ENCODE measurements around the gene CDH23.

The CDH23 gene

DNA sequence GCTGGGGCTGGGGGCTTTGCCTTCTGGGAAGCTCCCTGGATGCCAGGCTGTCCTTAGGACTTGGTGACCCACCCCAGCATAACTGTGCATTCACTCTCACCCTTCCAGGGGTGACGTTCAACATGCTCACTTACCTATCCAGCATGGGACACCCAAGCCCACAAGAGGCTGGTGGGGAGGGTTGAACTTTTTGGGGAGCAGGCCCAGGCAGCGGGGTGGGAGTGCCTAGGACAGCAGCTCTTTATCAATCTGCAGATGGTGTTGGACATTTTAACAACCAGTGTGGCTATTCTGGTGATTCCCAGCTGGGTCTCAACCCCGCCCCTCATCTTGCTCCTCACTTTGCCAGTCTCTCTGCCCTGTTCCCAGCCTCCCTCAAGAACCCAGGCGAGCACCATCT lies 86.4 kb downstream of the CDH23 start:
- in situ Hi-C loops (cut with HindIII; ENCODE audit: low sequenced_read_pairs), result no loop called here
- H3K4me3 ChIP-seq (ENCODE audit: low read depth, low read length), result no peak overlapping the region
- TF ChIP-seq, protein P1, sequence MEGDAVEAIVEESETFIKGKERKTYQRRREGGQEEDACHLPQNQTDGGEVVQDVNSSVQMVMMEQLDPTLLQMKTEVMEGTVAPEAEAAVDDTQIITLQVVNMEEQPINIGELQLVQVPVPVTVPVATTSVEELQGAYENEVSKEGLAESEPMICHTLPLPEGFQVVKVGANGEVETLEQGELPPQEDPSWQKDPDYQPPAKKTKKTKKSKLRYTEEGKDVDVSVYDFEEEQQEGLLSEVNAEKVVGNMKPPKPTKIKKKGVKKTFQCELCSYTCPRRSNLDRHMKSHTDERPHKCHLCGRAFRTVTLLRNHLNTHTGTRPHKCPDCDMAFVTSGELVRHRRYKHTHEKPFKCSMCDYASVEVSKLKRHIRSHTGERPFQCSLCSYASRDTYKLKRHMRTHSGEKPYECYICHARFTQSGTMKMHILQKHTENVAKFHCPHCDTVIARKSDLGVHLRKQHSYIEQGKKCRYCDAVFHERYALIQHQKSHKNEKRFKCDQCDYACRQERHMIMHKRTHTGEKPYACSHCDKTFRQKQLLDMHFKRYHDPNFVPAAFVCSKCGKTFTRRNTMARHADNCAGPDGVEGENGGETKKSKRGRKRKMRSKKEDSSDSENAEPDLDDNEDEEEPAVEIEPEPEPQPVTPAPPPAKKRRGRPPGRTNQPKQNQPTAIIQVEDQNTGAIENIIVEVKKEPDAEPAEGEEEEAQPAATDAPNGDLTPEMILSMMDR (IDR thresholded peaks at IDR 0.05; ENCODE audit: low read depth, low read length), result no peak
- no peak for DNase-seq (ENCODE audit: low read depth, low spot score)

DNA sequence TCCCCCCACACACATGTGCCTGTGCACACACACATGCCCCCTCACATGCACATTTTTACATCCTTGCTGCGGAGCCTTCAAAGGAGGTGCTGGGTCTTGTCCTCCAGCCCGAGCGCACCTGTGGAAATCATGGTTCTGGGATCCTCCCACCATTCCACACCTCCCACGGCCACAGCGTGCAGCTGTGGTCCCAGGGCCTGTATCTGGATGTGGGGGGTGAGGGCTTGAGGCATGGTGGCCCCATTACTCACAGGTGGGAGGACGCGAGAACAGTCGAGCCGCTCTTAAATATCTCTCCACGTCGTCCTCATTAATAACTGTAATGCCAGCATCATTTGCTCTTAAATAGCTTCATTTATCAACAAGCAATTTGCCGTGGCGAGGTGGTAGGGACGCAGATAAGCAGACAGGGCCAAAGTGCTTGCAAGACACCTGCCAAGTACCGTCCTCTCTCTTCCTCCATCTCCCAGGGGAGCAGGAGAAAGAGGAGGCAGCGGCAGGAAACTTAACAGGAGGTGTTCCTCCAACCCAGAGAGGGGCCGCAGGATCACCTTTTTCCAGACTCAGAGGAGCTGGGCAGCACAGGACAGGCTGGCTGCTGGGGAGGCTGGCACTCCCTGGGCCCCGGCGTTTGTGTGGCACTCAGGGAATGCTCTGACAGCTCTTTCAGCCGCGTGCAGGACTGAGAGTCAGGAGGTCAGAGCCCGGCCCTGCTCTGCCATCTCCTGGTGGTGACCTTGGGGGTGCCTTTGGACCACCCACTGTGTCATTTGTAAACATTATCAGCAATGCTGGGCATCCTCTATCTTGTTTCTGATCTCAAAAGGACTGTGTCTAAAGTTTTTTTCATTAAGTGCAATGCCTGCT lies 87.4 kb downstream of the CDH23 start:
- no peak overlapping the region for H3K4me3 ChIP-seq (ENCODE audit: low read depth, low read length)
- in situ Hi-C loops (cut with HindIII; ENCODE audit: low sequenced_read_pairs), result no loop called here
- DNase-seq (ENCODE audit: low read depth, low spot score), result no peak
- TF ChIP-seq, protein P1 (IDR thresholded peaks at IDR 0.05; ENCODE audit: low read depth, low read length), result no peak

DNA sequence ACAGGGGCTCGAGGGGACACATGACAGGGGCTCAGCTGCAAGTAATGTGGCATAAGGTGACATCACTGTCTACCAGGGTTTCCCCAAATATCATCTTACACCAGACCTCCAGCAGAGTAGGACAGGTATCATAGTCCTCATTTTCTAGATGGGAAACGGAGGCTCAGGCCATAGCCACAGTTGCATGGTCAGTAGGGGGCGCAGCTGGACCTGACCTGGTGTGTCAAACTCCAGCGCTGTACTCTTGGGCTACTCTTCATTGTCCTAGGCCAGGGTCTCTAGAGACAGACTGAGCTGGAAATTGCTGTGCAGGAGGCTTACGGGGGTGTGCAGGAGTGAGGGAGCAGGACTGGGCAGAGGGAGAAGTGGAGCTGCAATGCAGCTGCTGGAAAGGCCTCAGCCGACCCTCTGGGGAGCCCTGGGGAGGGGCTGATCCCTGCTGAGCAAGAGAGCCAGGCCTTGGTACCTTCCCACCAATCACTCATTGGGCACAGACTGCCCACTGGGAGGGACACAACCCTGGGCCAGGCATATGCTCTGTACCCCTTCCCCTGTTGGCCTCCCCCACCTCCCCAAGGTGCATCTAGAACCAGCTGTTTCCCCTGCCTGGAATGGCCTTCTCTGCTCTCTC lies 89.9 kb downstream of the CDH23 start:
- DNase-seq (ENCODE audit: low read depth, low spot score), result peak; percentile 10
- in situ Hi-C loops (cut with HindIII; ENCODE audit: low sequenced_read_pairs), result no loop called here
- no peak overlapping the region for H3K4me3 ChIP-seq (ENCODE audit: low read depth, low read length)
- TF ChIP-seq, protein P1 (IDR thresholded peaks at IDR 0.05; ENCODE audit: low read depth, low read length), result peak; percentile 81

DNA sequence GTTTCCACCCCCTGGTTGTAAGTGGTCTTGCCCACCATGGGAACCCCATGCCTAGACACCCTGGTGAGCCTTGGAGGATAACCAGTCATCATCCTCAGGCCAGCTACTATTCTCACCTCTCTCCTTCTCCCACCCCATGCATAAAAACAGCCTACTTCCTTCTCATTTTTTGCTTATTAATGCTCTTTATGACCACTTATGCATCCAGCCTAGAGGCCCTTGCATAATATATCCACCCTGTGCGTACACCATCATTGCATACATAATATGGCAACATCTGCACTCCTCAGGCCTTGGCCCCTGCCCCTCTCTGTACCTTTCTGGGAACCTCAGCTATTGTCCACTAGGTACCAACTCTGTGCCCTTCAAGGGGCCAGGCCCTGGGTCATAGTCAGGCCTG lies 91.0 kb downstream of the CDH23 start:
- in situ Hi-C loops (cut with HindIII; ENCODE audit: low sequenced_read_pairs), result no loop called here
- no peak for DNase-seq (ENCODE audit: low read depth, low spot score)
- no peak overlapping the region for H3K4me3 ChIP-seq (ENCODE audit: low read depth, low read length)
- TF ChIP-seq, protein P1 (IDR thresholded peaks at IDR 0.05; ENCODE audit: low read depth, low read length), result no peak

DNA sequence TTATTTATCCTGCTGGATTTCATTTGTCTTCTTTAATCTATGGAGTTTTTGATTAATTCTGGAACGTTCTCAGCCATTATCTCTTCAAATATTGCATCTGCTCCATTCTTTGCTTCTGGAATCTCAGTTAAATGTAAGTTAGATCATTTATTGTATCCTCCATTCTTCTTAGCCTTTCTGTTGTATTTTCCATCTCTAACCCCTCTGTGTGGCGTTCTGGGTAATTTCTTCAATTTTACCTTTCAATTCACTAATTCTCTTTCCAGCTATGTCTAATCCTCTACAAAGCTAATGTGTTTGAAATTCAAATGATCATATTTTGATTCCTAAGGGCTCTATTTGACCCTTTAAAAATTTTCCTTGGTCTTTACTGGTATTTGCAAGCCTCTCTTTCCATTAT lies 92.4 kb downstream of the CDH23 start:
- TF ChIP-seq, protein P1 (IDR thresholded peaks at IDR 0.05; ENCODE audit: low read depth, low read length), result no peak
- in situ Hi-C loops (cut with HindIII; ENCODE audit: low sequenced_read_pairs), result no loop called here
- no peak for DNase-seq (ENCODE audit: low read depth, low spot score)
- H3K4me3 ChIP-seq (ENCODE audit: low read depth, low read length), result no peak overlapping the region

DNA sequence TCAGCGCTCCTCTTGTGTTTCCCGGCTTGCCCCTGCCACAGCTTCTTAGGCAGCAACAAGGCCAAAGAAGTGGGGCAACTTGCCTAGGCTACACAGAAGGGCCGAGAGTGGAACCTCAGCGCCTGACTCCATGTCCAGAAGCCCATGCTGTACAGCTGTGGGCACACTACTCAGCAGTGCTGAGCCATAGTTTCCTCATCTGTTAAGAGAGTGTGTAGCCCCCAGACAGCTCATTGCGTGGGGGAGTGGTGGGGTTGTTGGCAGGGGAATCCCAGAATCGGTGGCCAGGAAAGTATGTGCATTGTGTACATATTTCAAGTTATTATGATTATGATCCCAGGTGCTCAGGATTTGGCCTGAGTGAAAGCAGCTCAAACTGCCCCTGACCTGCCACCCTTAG lies 96.2 kb downstream of the CDH23 start:
- TF ChIP-seq, protein P1 (IDR thresholded peaks at IDR 0.05; ENCODE audit: low read depth, low read length), result no peak
- in situ Hi-C loops (cut with HindIII; ENCODE audit: low sequenced_read_pairs), result no loop called here
- no peak overlapping the region for H3K4me3 ChIP-seq (ENCODE audit: low read depth, low read length)
- no peak for DNase-seq (ENCODE audit: low read depth, low spot score)

All from astrocyte of the spinal cord (primary cell).